ENCODE measurements around the gene REG3G.

The REG3G gene

DNA sequence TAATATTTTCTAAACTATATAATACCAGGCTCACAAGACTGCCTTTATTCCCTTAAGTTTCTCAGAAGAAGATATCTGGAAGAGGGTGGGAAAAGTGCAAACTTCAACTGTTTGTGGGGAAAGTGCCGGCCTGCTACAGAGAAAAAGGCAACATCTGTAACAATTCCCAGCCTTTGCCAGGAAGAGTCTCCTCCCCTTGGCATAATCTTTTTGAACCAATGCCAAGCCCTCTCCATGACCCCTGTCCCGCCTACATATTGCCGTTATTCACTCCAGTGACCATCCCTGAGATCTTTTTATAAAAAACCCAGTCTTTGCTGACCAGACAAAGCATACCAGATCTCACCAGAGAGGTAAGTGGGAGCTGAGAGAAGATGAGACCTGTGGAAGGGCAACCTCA is at the start of gene REG3G:
Gene REG3G (plus strand): TSS at position 282 of the 400 bp plus-strand sequence. CDS start 392 bp downstream, outside the sequence.
- Histone ChIP-seq H3K4me3 (no peak within 1 kb of the TSS), H3K36me3 (no peaks in the 10 kb centered on the region), H3K9me3 (no peaks in the 10 kb centered on the region), H3K27me3 (no peaks in the 10 kb centered on the region), H3K4me1 (no peaks in the 10 kb centered on the region), H3K27ac (no peak within 1 kb of the TSS)
- no peak for DNase-seq
- TF ChIP-seq, protein P1, sequence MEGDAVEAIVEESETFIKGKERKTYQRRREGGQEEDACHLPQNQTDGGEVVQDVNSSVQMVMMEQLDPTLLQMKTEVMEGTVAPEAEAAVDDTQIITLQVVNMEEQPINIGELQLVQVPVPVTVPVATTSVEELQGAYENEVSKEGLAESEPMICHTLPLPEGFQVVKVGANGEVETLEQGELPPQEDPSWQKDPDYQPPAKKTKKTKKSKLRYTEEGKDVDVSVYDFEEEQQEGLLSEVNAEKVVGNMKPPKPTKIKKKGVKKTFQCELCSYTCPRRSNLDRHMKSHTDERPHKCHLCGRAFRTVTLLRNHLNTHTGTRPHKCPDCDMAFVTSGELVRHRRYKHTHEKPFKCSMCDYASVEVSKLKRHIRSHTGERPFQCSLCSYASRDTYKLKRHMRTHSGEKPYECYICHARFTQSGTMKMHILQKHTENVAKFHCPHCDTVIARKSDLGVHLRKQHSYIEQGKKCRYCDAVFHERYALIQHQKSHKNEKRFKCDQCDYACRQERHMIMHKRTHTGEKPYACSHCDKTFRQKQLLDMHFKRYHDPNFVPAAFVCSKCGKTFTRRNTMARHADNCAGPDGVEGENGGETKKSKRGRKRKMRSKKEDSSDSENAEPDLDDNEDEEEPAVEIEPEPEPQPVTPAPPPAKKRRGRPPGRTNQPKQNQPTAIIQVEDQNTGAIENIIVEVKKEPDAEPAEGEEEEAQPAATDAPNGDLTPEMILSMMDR (IDR thresholded peaks at IDR 0.05), result no peak
- intact Hi-C loops (cut with DNase I; ENCODE audit: low total_unique reads), result no loop called here

DNA sequence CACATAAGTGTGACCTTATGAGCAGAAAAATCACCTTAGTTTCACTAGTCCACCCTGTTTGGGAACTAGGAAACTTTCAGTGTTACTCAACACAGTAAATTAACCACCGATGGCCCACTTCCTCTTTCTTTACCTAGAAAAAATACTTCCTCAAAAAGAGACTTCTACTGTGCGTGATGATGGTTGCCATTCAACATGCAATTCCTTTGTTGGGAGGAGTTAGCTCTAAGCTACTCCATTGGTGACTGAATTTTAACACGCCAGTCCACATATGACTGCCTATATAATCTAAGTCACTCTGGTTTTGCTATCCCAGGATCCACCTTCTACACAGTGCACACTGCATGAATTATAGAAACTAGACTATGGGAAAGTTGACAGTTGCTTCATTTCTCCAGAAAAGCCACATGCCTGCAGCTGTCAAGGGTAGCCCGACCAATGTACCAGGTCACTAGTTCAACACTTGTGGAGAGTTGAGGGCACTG is 47.8 kb upstream of the REG3G start:
- Histone ChIP-seq H3K9me3 (no peaks in the 10 kb centered on the region), H3K4me3 (no peak overlapping the region), H3K27me3 (peaks cover 0 to 4% of the 10 kb centered on the region in 2 donors), H3K36me3 (no peaks in the 10 kb centered on the region), H3K4me1 (no peaks in the 10 kb centered on the region), H3K27ac (no peak overlapping the region)
- TF ChIP-seq, protein P1 (IDR thresholded peaks at IDR 0.05), result no peak
- DNase-seq, result no peak
- intact Hi-C loops (cut with DNase I; ENCODE audit: low total_unique reads), result no loop called here

DNA sequence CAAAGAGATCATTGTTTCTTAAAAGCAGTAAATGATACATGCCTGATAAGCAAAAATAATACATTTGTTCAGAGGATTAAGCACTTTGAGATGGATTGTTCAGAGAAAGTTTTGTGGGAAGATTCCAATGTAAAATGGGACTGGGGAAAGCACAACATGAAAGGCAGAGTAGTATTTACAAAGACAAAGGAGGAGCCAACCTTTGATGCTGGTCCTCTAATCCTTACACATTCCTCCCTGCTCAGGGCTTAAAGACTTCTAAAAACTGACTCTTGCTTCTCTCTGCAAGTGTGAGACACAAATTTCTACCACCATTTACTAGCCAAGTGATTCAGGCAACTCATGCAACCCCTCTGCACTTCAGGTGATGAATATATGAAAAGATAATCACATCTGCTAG is 47.2 kb upstream of the REG3G start:
- H3K36me3 ChIP-seq, result no peaks in the 10 kb centered on the region
- intact Hi-C loops (cut with DNase I; ENCODE audit: low total_unique reads), result no loop called here
- H3K9me3 ChIP-seq, result no peaks in the 10 kb centered on the region
- H3K4me1 ChIP-seq, result no peaks in the 10 kb centered on the region
- TF ChIP-seq, protein P1 (IDR thresholded peaks at IDR 0.05), result no peak
- H3K27me3 ChIP-seq, result peaks cover 0 to 4% of the 10 kb centered on the region in 2 donors
- H3K27ac ChIP-seq, result no peak overlapping the region
- no peak for DNase-seq
- H3K4me3 ChIP-seq, result no peak overlapping the region

DNA sequence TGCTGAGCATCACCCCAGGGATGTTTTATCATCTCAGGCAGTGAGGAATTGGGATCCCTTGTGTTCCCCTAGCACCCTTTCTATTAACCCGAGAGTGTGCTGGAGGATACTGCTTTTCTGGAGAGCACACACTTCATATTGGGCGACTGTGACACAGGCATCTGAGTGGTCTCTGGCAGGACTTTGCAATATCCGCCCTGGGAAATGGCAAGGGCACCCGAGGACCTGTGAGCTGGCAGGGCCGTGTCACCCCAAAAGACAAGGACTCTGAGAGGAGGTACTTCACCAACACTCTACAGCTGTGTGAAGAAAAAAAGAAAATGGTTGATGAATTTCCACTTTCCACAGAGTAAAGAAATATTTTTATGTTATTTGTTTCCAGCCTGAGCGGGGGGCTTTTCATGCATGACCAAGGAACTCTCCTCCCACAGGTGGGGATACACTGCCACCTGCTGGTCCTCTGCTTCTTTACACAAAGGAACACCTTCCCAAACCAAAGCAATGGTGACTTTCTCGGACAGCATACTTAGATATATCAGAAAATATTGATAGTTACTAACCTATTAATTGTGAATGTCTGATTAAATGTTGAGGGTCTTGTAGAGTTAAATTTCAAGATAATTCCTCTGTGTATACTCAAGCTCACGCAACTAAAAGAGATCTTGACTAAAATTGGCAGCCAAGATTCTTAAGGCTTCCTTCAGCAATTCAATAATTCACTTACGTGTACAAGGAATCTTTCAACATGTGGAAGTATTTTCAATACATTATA is 45.9 kb upstream of the REG3G start:
- no peak overlapping the region for H3K4me3 ChIP-seq
- H3K4me1 ChIP-seq, result no peaks in the 10 kb centered on the region
- intact Hi-C loops (cut with DNase I; ENCODE audit: low total_unique reads), result no loop called here
- H3K9me3 ChIP-seq, result no peaks in the 10 kb centered on the region
- no peak overlapping the region for H3K27ac ChIP-seq
- no peaks in the 10 kb centered on the region for H3K36me3 ChIP-seq
- no peak for DNase-seq
- peaks cover 0 to 4% of the 10 kb centered on the region in 2 donors for H3K27me3 ChIP-seq
- TF ChIP-seq, protein P1 (IDR thresholded peaks at IDR 0.05), result peak in 1 of 2 experiments; percentile 22

DNA sequence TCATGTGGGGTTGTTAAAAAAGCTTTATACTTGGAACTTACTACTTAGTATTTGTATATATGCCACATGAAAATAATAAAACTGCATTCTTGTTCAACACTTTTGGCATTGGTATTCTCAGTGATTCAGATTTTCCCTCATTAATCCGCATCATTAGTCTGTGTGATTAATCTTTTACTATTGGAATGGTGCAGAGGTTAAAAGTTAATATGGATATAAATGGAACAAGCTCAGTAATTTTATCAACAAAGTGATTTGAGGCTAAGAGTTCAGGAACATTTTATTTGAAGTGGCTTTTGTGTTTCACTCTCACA is 45.4 kb upstream of the REG3G start:
- Histone ChIP-seq H3K36me3 (no peaks in the 10 kb centered on the region), H3K4me3 (no peak overlapping the region), H3K4me1 (no peaks in the 10 kb centered on the region), H3K27ac (no peak overlapping the region), H3K27me3 (peaks cover 0 to 4% of the 10 kb centered on the region in 2 donors), H3K9me3 (no peaks in the 10 kb centered on the region)
- TF ChIP-seq, protein P1 (IDR thresholded peaks at IDR 0.05), result no peak
- DNase-seq, result no peak
- intact Hi-C loops (cut with DNase I; ENCODE audit: low total_unique reads), result no loop called here

Measured in tibial artery (tissue), 4 donors.